Fibroblast of lung (primary cell): ENCODE results near the gene NUP107.

Experiments
- EZH2 ChIP-seq: IDR thresholded peaks from 2 replicates; pipeline ENCODE4 v1.5.1; 2012; ENCODE audit warnings: low read length, control low read depth, mild to moderate bottlenecking; ENCODE audit errors: missing control alignments
- TF ChIP-seq, protein P1 (sequence below), 2 donors: IDR thresholded peaks in 1 of 2; conservative IDR thresholded peaks in 1 of 2; 1 replicate in 1 of 2; 2 replicates in 1 of 2; pipeline ENCODE4 v1.5.1; 2011 to 2012; ENCODE audit warnings: low read length in 2 of 2, control low read depth in 1 of 2, inconsistent platforms in 1 of 2, low read depth in 1 of 2, mild to moderate bottlenecking in 1 of 2

- TF ChIP-seq, protein P1, sequence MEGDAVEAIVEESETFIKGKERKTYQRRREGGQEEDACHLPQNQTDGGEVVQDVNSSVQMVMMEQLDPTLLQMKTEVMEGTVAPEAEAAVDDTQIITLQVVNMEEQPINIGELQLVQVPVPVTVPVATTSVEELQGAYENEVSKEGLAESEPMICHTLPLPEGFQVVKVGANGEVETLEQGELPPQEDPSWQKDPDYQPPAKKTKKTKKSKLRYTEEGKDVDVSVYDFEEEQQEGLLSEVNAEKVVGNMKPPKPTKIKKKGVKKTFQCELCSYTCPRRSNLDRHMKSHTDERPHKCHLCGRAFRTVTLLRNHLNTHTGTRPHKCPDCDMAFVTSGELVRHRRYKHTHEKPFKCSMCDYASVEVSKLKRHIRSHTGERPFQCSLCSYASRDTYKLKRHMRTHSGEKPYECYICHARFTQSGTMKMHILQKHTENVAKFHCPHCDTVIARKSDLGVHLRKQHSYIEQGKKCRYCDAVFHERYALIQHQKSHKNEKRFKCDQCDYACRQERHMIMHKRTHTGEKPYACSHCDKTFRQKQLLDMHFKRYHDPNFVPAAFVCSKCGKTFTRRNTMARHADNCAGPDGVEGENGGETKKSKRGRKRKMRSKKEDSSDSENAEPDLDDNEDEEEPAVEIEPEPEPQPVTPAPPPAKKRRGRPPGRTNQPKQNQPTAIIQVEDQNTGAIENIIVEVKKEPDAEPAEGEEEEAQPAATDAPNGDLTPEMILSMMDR (conservative IDR thresholded peaks at IDR 0.05 in 1 of 2, IDR thresholded peaks at IDR 0.05 in 1 of 2; ENCODE audit: low read depth in 1 of 2, low read length in 2 of 2) = no peak
- no peak for TF ChIP-seq EZH2
Measured at GRCh38 chr12:68646484-68646883, 40.3 kb upstream of the NUP107 start.
